Activated effector memory CD4-positive, alpha-beta T cell treated with Interleukin-2 at 50 U/mL for 16 hours (primary cell): Measurements from ENCODE around the gene SLC22A23.
A peak's percentile ranks its signal among the peaks of the same experiment; 100 is the strongest.

ENCODE experiments used
- DNase-seq: peaks from one replicate; pipeline ENCODE4 v3.0.0-alpha.2; 2020

The SLC22A23 gene

GRCh38 chr6:3419624-3420272 lies 37.1 kb downstream of the SLC22A23 start:
- no peak for DNase-seq

DNA sequence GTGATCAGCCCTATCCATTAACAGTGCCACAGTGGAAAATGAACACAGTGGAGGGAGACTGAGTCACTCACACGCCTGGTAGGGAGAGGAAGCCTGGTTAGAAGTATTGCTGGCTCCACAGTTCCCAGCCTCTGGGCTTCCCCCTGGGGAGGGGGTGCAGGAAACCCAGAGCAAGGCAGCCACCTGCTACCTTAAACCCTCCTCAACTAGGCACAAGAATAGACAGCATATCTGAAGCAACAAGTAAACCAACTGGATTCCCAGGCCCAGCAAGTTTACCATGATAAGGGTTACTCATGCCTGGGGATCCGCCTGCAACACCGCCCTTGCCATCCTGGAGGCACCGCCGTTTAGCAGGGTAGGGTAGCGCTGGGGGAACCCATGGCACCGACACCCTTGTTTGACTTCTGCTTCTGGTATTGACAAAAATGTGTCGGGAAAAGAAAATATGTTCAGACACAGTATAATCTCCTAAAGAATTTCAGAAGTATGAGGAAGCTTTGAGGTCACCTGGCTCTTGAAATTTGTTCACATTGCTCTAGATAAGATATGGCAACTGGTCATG lies 38.3 kb downstream of the SLC22A23 start:
- no peak for DNase-seq

GRCh38 chr6:3417473-3417872 lies 39.4 kb downstream of the SLC22A23 start:
- no peak for DNase-seq

DNA sequence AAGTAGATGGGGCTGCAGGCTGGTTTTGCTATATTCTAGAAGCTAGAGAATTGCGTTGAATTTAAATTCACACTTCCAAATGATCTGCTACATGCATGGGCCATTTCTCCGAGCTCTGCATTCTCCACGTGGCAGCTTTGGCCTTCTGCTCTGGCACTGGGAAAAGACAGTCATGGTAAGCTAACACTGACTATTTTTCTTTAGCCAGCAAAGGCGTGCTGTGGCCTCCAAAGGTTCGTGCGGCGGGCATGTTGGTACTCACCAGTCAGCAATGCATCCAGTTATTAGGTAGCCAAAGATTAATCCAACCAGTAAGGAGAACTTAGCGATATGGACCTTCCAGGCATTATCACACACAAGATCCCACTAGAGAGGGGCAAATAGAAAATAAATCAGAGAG lies 41.4 kb downstream of the SLC22A23 start:
- DNase-seq = no peak

- DNase-seq = no peak
Observed at GRCh38 chr6:3415082-3415453, 41.8 kb downstream of the SLC22A23 start.

- DNase-seq = no peak
Observed at GRCh38 chr6:3414327-3415081, 42.3 kb downstream of the SLC22A23 start.

DNA sequence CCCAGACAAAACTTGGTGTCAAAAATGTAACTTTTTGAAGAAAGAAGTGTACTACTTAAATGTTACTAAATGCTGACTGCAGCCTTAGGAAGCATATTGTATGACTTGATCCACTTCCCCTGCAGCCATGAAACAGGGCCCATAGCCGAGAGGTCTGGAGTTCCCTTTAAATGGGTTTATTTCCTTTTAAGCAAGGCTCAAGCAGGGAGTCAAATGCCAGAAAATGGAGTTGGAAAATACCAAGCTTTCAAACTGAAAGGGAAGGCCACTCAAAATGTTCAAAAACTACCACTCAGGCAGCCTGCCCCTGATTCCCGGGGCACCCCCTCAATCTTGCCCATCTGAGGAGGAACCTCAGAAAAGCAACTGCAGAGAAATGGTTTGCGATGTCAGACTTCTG lies 43.3 kb downstream of the SLC22A23 start:
- DNase-seq = no peak

DNA sequence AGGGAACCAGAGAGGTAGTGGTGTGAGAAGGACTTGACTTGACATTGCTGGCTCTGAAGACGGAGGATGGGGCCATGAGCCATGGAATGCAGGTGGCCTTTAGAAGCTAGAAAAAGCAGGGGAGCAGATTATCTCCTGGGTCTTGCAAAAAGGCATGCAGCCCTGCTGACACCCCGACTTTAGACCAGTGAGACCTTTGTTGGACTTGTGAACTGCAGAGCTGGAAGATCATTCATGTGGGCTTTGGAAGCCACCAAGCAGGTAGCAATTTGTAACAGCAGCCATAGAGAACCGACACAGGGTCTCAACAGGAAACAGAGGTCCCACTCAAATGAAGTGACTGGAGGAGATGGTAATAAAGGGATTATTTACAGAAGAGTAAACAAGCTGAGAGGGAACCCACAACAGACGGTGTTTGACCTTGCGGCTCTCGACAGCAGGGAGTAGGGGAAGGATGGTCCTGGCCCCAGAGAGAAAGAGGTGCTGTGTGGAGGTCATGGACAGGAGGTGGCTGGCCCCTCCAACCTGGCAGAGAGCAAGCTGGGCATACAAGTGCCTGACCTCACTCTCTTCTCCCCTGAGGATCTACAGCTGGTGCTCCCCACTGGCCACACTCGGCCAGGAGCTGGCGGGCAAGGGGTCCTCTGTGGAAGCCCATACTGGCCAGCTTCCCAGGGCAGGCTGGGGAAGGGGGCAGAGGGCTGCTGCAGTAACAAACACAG lies 43.9 kb downstream of the SLC22A23 start:
- no peak for DNase-seq

DNA sequence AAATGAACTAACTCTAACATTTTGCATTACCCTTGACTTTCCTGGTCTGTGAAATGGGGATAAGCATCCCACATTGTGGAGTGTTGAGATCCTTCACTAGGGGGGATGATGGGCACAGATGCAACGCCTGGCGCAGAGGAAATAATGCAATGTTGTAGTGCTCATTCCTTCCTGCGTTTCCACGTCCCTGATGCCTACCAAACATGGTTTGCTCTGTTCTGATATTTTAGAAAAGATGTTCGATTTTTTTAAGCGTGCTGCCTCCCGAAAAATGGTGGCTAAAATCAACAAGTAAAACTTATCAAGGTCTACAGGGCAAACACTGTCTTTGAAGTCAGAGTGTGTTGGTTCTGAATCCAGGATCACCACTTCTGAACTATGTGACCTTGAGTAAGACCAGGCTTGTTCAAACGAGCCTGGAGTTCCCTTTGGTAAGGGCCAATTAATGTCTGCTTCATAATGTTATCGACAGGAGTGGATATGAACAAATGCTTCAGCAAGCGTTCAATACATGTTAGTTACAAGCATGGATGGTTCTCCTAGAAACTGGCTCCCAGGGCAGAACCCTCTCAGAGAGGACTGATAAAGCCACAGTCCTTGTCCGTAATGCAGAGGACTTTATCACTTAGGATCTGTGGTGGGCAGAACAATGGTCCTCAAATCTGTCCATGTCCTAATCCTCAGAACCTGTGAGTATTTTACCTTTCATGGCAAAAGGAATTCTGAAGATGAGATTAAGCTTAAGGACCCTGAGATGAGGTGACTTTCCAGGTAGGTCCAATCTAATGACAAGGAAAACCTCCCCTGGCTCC lies 44.7 kb downstream of the SLC22A23 start:
- no peak for DNase-seq

DNA sequence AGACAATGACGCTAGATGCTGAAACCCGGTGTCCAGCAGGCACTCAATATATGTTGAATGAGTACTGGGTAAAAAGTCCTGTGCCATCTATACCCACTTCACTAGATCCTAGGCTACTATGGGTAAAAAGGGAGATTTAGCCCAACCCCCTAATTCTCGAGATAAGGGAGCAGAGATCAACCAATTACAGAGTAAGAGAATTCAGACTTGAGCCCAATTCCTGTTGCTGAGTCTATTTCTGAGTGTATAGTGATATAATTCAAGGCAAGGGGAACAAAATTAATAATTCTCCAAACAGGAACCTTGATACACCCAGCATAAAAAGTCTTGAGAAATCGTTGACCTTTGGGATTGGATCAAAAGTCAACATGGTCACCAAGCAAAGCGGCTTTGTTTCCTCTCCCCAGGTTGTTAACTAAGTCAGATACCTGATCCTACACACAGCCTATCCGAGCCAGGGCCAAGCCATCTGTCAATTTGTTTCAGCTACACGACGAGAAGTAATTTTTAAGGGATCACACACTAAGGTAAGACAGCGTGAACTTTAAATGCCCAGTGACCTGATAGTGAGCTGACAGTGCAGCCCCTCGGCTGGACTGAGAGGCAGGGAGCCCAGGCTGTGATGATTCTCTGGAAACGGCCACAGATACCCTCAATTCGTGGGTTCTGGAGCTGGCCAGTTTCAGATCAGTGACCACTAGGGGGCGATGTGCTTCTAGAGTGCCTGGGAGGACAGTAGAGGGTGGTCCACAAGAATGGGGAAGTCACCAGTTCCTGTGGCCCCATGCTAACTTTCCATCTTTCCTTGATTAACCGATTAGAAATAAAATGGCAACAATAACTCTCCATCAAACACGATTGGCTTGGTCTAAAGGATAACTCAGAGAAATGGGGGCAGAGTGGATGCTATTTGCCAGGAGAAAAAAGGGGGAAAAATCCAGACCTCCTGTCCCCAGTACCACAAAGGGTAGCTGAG lies 46.2 kb downstream of the SLC22A23 start:
- peak; percentile 19 for DNase-seq

GRCh38 chr6:3409699-3410384 lies 47.0 kb downstream of the SLC22A23 start:
- DNase-seq = no peak

DNA sequence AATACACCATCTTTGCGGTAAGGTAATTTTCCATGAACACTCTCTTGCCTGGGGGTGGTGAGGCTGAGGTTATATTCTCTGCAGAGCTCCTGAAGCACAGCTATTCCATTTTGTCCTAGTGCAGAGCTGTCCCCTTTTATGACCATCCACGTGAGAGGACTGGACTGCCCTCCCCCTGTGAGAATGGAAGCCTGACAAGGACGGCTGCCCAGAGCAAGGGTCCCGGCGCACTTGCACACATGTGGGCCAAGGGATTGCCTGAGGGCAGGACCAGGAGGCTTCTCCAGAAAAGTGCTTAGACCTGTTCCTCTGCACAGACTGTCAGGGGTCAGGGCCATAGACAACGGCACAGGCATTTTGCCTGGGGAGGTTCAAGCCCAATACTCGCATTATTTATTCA lies 48.2 kb downstream of the SLC22A23 start:
- DNase-seq = no peak

GRCh38 chr6:3407840-3408239 lies 49.0 kb downstream of the SLC22A23 start:
- no peak for DNase-seq

GRCh38 chr6:3406891-3407809 lies 49.7 kb downstream of the SLC22A23 start:
- no peak for DNase-seq

- DNase-seq = no peak
Observed at GRCh38 chr6:3406362-3406821, 50.5 kb downstream of the SLC22A23 start.

DNA sequence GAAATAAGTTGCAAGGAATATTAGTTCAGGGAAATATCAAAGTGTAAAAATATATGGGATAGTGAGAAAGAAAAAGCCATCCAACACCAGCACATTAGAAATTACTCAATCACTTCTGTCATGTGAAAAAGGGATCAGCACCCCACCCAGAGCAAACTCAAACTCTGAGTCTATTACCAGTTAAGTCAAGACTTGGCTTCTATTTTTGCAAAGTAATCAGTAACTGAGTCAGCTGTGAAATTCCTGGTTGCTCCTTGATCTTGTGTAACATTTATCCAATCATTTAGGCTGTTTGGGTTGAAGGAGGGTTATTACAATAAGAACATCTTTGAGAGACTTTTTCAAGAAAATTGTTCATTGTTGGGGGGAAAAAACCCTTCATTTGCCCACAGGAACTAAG lies 51.2 kb downstream of the SLC22A23 start:
- DNase-seq = no peak

DNA sequence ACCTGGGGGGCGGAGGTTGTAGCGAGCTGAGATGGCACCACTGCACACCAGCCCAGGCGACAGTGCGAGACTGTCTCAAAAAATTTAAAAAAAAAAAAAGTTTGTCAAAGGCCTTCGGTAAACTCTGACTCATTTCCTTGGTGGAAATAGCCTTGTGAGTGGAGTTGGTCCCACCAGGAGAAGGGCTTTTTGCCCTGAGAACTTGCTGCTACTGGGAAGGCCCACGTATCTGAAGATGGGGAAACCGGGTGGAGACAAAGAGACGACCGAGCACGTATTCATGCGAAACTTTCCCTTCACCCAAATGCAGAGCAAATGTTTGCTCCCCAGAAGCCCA lies 51.7 kb downstream of the SLC22A23 start:
- DNase-seq = no peak

DNA sequence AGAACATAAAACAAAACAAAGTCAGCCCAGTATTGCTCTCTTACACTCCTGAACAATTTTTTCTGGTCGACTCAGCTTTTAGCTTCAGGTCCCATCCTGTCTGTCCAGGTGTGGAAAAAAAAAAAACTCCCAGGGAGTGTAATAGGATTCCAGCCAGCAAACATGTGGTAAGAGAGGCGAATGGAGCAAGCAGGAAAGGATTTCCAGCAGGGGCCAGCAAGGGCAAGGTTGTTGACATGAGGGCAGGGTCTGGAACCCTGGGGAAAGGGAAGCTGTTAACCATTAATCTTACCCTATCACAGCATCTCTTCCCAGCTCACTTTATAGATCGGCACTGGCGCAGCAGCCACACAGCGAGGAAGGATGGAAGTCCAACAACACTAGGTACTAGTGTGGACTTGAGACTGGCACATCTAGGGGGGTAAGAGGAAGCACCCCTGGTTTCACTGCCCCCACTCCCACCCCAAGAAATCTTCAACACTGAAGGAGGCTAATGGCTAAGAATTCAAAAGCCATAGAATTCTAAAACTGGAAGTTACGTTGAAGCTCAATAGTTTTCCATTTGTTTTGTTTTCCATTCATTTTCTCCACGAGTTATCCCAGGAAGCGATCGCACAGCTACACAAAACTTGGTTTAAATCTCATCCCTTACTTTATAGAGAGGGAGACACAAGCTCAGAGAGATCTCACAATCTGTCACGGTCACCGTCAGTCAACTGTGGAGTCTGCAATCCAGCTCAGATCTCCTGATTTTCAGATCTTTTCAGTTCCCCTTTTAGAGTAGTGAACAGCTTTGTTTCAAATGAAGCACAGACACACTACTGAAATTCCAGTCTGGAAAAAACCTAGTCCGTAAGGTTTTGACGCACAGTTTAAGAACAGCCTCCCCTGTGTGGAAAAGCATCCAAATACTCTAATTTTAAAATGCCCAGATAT lies 53.3 kb downstream of the SLC22A23 start:
- DNase-seq = no peak
